ENCODE results near the gene TMBIM1.
A peak's percentile ranks its signal among the peaks of the same experiment; 100 is the strongest.

Gene TMBIM1

DNA sequence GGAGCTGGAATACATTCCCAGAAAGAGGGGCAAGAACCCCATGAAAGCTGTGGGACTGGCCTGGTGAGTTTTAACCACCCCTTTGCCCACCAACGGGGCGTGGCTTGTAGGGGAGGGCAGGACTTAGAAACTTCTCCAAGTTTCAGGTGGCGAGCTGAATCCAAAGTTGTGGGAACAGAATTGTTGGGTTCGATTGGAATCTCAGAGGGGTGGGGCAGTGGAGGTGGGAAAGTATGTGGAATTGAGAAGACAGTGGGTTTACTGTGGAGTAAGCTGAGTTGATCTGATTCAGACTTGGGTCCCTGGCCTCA is 20.9 kb downstream of the TMBIM1 start:
- no peak for DNase-seq

GRCh38 chr2:218270721-218271486 is 21.4 kb downstream of the TMBIM1 start:
- DNase-seq: no peak

- peak; percentile 90 to 93 for DNase-seq
Observed at GRCh38 chr2:218269900-218270720, 22.2 kb downstream of the TMBIM1 start, which contains the start of the genes AAMP and PNKD. AAMP (minus strand) TSS chr2:218270137; CDS start chr2:218270086, 51 bp downstream. PNKD (plus strand) TSS chr2:218270519; CDS start chr2:218270536, 17 bp downstream.

GRCh38 chr2:218267259-218267658 is 25.0 kb downstream of the TMBIM1 start:
- no peak for DNase-seq

DNA sequence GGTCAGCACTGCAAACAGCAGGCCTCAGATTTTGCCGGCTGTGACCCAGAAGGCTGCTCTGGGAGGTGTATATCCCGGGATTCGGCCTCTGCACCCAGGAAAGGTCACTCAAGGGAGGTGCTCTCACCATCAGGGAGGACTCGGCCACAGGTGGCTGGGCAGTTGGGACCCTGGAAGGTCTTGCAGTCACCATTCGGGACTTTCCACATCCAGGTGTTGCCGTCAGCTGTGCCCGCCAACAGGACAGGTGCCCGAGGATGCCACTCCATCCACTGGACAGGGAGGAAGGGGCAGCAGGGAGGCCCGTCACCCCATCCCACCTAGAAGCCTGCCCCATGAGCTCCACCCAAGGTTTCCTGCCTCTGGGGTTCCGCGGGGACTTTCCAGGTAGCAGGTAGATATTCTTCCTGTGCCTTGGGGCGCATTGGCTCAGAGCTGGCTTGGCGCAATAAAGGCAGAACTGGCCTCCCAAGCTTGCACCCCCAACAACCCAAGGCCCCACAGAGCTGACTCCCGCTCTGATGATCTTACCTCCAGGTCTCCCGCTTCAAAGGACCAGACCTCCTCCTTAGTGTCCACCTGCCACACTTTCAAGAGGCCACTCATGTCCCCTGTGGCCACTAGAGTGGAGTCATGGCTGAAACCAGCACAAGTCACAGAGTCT is 25.9 kb downstream of the TMBIM1 start:
- no peak for DNase-seq

DNA sequence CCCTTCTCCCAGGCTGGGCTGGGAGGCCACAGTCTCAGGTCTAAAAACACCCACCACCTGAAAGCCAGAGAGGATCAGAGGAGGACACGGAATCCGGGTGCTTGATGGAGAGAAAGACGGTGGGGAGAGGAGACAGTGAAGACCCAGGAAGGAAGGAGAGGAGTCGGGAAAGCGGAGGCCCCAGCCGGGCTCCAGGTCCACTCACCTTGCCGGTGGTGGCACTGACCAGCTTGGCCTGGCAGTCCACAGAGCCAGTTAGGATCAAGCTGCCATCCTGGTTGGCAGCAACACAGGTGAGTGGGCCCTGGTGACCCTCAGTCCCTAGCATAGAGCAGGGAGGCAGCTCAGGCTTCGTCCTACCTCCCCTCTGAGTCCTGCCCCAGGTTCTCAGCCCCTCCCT is 26.7 kb downstream of the TMBIM1 start:
- DNase-seq: no peak

DNA sequence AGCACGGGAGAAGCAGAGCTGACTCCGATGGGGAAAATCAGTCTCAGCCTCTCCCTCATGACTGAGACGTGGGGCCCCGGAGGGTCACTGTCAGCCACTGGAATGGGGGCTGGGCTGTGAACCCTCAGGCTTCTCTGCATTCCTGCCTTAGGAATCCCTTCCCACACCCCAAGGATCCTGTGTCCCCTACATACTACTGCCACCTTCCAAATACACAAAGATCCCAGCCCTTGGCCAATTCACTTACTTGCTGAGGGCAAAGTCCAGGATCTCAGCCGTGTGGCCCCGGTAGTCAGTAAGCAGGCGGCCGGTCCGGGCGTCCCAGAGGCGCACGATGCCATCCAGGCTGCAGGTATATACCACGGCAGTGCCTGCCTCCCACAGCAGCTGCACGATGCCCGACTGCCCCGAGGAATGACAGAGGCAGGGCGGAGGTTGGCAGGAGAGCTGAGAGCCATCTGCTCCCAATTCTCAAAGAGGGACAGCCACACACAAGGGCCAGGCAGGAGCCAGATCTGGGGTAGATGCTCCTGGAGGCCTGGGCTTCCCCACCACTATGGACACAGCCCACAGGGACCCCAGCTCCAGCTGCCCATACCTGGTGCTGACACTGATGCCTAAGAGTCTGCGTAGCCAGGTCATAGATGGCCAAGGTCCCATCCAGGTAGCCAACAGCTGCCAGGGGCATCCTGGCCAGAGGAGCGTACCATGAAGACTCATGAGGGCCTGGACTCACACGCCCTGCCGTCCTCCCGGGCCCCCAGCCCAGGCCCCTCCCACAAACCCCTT is 27.3 kb downstream of the TMBIM1 start:
- no peak for DNase-seq

DNA sequence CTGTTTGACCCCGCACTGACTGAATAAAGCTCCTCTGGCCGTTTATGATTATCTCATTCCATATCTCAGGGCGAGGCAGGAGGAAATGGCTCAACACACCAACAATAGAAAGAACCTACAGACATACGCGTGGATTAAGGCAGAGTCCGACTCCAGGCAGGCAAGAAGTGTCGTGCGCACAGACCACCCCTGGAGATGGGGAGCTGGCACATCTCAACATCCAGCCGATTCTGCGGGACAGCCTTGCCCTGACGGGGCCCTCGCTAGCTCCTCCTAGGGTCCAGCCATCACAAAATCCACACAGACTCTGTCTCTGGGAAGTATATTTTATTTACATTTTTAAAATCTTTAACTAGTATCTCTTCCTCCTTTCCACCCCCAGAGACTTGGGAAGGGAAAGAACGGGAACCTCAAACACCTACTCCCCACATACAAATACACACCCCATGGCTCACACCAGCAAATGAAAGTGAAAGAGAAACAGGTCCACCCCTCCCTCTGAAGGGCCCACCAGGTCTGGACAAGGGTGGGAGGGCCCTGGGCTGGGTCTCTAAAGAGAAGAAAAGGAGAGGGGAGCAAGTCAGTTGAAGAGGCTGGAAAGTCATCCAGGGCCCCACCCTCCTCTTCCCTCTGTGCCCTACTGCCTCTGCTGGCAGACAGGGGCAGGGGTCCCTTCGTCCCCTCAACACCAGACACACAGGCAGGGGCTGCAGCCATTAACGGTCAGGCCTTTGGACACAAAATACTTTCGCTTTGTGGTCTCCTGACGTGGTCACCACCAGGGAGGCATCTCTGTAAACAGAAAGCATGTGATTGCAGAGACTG is 28.3 kb downstream of the TMBIM1 start:
- no peak for DNase-seq

- no peak for DNase-seq
Observed at GRCh38 chr2:218262631-218263586, 29.4 kb downstream of the TMBIM1 start.

- no peak for DNase-seq
Observed at GRCh38 chr2:218262237-218262600, 30.1 kb downstream of the TMBIM1 start.

GRCh38 chr2:218261423-218262236 is 30.7 kb downstream of the TMBIM1 start:
- no peak for DNase-seq

DNA sequence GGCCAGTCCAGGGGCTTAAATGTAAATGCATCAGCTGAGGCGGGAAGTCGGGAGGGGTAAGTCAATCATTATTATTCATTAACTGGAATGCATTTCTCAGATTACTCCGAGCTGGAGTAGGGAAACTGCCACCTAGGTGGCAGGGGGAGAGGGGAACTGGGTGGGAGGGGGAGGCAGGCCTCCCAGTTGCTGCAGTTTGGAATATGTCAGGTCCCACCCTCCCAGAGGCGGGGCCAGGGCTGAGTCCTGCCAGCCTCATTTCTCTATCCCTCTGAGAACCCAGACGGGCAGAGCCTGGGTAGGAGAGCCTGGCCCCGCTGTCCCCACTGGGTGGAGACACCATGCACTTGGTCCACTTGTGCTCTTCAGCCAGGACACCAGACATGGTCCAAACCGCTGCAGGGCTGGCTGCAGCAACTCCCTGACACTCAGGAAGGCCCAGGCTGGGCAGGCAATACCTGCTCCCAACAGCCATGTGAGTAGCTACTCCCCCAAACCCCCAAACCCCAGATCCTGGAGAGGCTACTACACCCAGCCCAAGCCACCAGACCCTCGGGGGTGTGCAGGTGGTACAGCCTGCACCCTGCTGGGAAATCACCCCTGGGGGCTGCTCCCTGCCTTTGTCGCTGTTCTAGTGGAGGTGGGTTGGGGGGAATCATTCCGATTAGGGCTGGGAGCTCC is 31.4 kb downstream of the TMBIM1 start, which contains the start of gene GPBAR1:
Gene GPBAR1, plus strand, starts transcription at position 274 of the 681 bp plus-strand sequence. CDS start 1,710 bp downstream, outside the sequence.
- DNase-seq: no peak

DNA sequence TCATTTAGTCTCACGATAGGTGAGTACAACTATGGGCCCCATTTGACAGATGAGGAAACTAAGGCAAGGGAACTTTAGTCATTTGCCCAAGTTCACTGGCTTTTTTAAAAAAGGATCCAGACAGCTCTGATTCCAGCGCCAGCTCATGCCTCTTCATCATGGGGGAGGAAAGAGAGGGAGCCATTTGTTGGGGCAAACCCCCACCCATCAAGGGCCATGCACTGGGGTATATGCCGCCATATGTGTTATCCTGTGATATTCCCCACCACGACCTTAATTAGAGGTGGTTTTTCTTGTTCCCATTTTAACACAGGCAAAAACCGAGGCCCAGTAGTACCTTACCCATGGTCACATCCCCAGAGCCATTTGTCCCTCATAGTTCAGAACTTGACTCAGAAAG is 32.1 kb downstream of the TMBIM1 start:
- no peak for DNase-seq

GRCh38 chr2:218259099-218259961 is 33.0 kb downstream of the TMBIM1 start:
- DNase-seq: peak; percentile 23 to 38

- peak; percentile 51 to 62 for DNase-seq
Observed at GRCh38 chr2:218257390-218257981, 34.8 kb downstream of the TMBIM1 start.

- no peak for DNase-seq
Observed at GRCh38 chr2:218256612-218257350, 35.5 kb downstream of the TMBIM1 start.

DNA sequence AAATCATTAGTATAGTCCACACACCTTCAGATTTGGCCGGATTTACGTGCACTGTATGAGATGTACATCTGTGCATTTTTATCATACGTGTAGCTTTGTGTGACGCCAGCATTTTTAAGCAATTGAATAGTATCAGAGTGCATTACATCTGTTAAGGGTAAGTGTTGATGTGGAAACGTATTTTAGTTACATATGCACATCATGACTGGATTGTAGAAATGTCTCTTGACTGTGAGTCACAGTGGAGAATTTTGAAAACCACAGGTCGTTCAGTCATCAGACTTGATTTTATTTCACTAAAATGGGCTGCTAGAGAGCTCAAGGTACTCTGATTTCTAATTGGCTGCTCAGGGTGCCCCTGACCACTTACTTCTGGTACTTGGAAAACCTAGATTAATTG is 36.9 kb downstream of the TMBIM1 start:
- no peak for DNase-seq

Measured in Kasumi-1 (cell line).